UCSD-AML1 (cell line): ENCODE data around the gene GSAP.

Source experiments
- DNase-seq: peaks from one replicate; lab custom pipeline; 2025; ENCODE audit not compliant: unreplicated experiment; lab: John Stamatoyannopoulos, UW

The GSAP gene

GRCh38 chr7:77329466-77330168 is 86.5 kb downstream of the GSAP start:
- DNase-seq = no peak

- DNase-seq = no peak
Measured at GRCh38 chr7:77328669-77329068, 87.5 kb downstream of the GSAP start.

GRCh38 chr7:77327932-77328628 is 88.1 kb downstream of the GSAP start:
- peak; percentile 60 for DNase-seq

- peak; percentile 67 for DNase-seq
Measured at GRCh38 chr7:77327067-77327931, 88.8 kb downstream of the GSAP start.

- DNase-seq = no peak
Measured at GRCh38 chr7:77326131-77326530, 90.0 kb downstream of the GSAP start.

- no peak for DNase-seq
Measured at GRCh38 chr7:77321300-77321699, 94.8 kb downstream of the GSAP start.

- DNase-seq = no peak
Measured at GRCh38 chr7:77320714-77321113, 95.4 kb downstream of the GSAP start.

GRCh38 chr7:77320137-77320536 is 96.0 kb downstream of the GSAP start:
- no peak for DNase-seq

- no peak for DNase-seq
Measured at GRCh38 chr7:77318019-77318418, 98.1 kb downstream of the GSAP start.

- no peak for DNase-seq
Measured at GRCh38 chr7:77316219-77316978, 99.8 kb downstream of the GSAP start.

- DNase-seq = no peak
Measured at GRCh38 chr7:77315182-77315591, 101.0 kb downstream of the GSAP start.

- no peak for DNase-seq
Measured at GRCh38 chr7:77313876-77314480, 102.2 kb downstream of the GSAP start.

- no peak for DNase-seq
Measured at GRCh38 chr7:77313085-77313484, 103.1 kb downstream of the GSAP start.

- DNase-seq = no peak
Measured at GRCh38 chr7:77310982-77311381, 105.2 kb downstream of the GSAP start.

- no peak for DNase-seq
Measured at GRCh38 chr7:77309714-77310220, 106.4 kb downstream of the GSAP start.

GRCh38 chr7:77308792-77309191 is 107.4 kb downstream of the GSAP start:
- no peak for DNase-seq

GRCh38 chr7:77306231-77307067 is 109.7 kb downstream of the GSAP start:
- DNase-seq = no peak

- no peak for DNase-seq
Measured at GRCh38 chr7:77295549-77295948, 120.6 kb downstream of the GSAP start.

- DNase-seq = no peak
Measured at GRCh38 chr7:77293046-77293445, 123.1 kb downstream of the GSAP start.
